H1 (cell line): ENCODE measurements around the gene SMARCC2. TPM values are rescaled to one million over a fixed set of nuclear protein-coding genes. Genes with fewer than 3 reads are reported as not detected.

Experiments
- BCL11A ChIP-seq, 2 experiments: IDR thresholded peaks; one replicate each; pipeline ENCODE4 v1.6.1; 2011; ENCODE audit warnings: low read depth in 2 of 2, low read length in 2 of 2, mild to moderate bottlenecking in 2 of 2
- CEBPB ChIP-seq: IDR thresholded peaks from 2 replicates; pipeline ENCODE4 v1.6.1; 2012; ENCODE audit warnings: low read depth, low read length
- CREB1 ChIP-seq: IDR thresholded peaks from 2 replicates; pipeline ENCODE4 v1.6.1; 2012; ENCODE audit warnings: inconsistent platforms
- EGR1 ChIP-seq: IDR thresholded peaks from 2 replicates; pipeline ENCODE4 v1.6.1; 2011; ENCODE audit warnings: low read depth, low read length, borderline replicate concordance
- EZH2 ChIP-seq: fragments of 200-600 bp; sonication (generic); IDR thresholded peaks from 2 replicates; pipeline ENCODE4 v1.7.1; 2012; ENCODE audit warnings: low read depth, mild to moderate bottlenecking, moderate library complexity, low read length, inconsistent platforms; ENCODE audit not compliant: severe bottlenecking
- JUN ChIP-seq: IDR thresholded peaks from 2 replicates; pipeline ENCODE4 v1.6.1; 2011; ENCODE audit warnings: low read depth, mild to moderate bottlenecking, improper control_type of control experiment, low read length
- JUND ChIP-seq: IDR thresholded peaks from 2 replicates; pipeline ENCODE4 v1.6.1; 2011; ENCODE audit warnings: mild to moderate bottlenecking, improper control_type of control experiment, low read length
- KDM1A ChIP-seq: fragments of 200-600, 300-600 bp; sonication (generic); IDR thresholded peaks from 2 replicates; pipeline ENCODE4 v1.7.1; 2016; ENCODE audit warnings: mild to moderate bottlenecking, low read length, borderline replicate concordance
- KDM4A ChIP-seq: IDR thresholded peaks from one replicate; pipeline ENCODE4 v1.7.1; 2012; ENCODE audit warnings: low read depth, mild to moderate bottlenecking, moderate library complexity, low read length, inconsistent platforms; ENCODE audit not compliant: severe bottlenecking
- POLR2AphosphoS5 ChIP-seq: IDR thresholded peaks from 2 replicates; pipeline ENCODE4 v1.6.1; 2011; ENCODE audit warnings: low read depth, low read length
- POU5F1 ChIP-seq: IDR thresholded peaks from 2 replicates; pipeline ENCODE4 v1.6.1; 2011; ENCODE audit warnings: low read depth, mild to moderate bottlenecking, low read length, moderate library complexity
- RAD21 ChIP-seq, 2 experiments: IDR thresholded peaks in 1 of 2; conservative IDR thresholded peaks in 1 of 2; 2 replicates each; pipeline ENCODE4 v1.6.1; 2011; ENCODE audit warnings: low read depth in 2 of 2, low read length in 2 of 2, improper control_type of control experiment in 1 of 2, inconsistent platforms in 1 of 2, mild to moderate bottlenecking in 1 of 2, moderate library complexity in 1 of 2
- RBBP5 ChIP-seq: IDR thresholded peaks from 2 replicates; pipeline ENCODE4 v1.7.1; 2012; ENCODE audit warnings: low read depth, mild to moderate bottlenecking, inconsistent platforms, low read length, moderate library complexity, borderline replicate concordance
- SP1 ChIP-seq: IDR thresholded peaks from 2 replicates; pipeline ENCODE4 v1.6.1; 2011; ENCODE audit warnings: low read depth, low read length
- SP2 ChIP-seq: IDR thresholded peaks from 2 replicates; pipeline ENCODE4 v1.6.1; 2012; ENCODE audit warnings: mild to moderate bottlenecking, low read length, inconsistent platforms
- SP4 ChIP-seq: IDR thresholded peaks from 2 replicates; pipeline ENCODE4 v1.6.1; 2012; ENCODE audit warnings: low read length, inconsistent platforms
- SRF ChIP-seq: IDR thresholded peaks from 2 replicates; pipeline ENCODE4 v1.6.1; 2011; ENCODE audit warnings: mild to moderate bottlenecking, low read depth, low read length, moderate library complexity
- SUZ12 ChIP-seq: fragments of 200-600 bp; sonication (generic); IDR thresholded peaks from 2 replicates; pipeline ENCODE4 v1.6.1; 2012; ENCODE audit warnings: mild to moderate bottlenecking, inconsistent platforms, low read length, moderate library complexity, mixed read lengths
- TBP ChIP-seq: IDR thresholded peaks from 2 replicates; pipeline ENCODE4 v1.6.1; 2011; ENCODE audit warnings: low read depth, low read length, improper control_type of control experiment
- TCF12 ChIP-seq: IDR thresholded peaks from 2 replicates; pipeline ENCODE4 v1.6.1; 2011; ENCODE audit warnings: low read depth, mild to moderate bottlenecking, low read length
- TEAD4 ChIP-seq: IDR thresholded peaks from 2 replicates; pipeline ENCODE4 v1.6.1; 2012; ENCODE audit warnings: low read depth, low read length, inconsistent platforms, mixed read lengths
- polyA plus RNA-seq, 7 experiments: library from polyadenylated mRNA; depleted of rRNA in 3 of 7; stranded (reverse) in 5 of 7; unstranded in 2 of 7; fragments of >200 nt in 5 of 7; fragments of 200-250 nt in 2 of 7; gene quantifications; 1 replicate in 5 of 7; 2 replicates in 1 of 7; 4 replicates in 1 of 7; pipeline versions ENCODE4 v1.2.1 to v1.2.3, GENCODE V29; 2011 to 2013; ENCODE audit warnings: missing spikeins in 2 of 7, mixed read lengths in 2 of 7
- total RNA-seq: library from RNA; stranded (reverse); fragmentation: NEBNext Ultra II Directional; extraction: Animal tissue kit (Norgen Biotek cat#: 25700); gene quantifications from 2 replicates; pipeline ENCODE4 v1.2.1, GENCODE V29; 2021
- TF ChIP-seq, protein P1 (sequence below): IDR thresholded peaks from 2 replicates; pipeline ENCODE4 v1.6.1; 2011; ENCODE audit warnings: low read length, improper control_type of control experiment
- TF ChIP-seq, protein P2 (sequence below): IDR thresholded peaks from 2 replicates; pipeline ENCODE4 v1.6.1; 2011; ENCODE audit warnings: low read depth, mild to moderate bottlenecking, low read length; ENCODE audit not compliant: insufficient read depth

The SMARCC2 gene
- total and polyA plus RNA-seq, 2 of the 8 experiments (the other 6 are each of a cell fraction or from before 2014, with no cell fraction given), result 33.9 to 78.5 TPM

DNA sequence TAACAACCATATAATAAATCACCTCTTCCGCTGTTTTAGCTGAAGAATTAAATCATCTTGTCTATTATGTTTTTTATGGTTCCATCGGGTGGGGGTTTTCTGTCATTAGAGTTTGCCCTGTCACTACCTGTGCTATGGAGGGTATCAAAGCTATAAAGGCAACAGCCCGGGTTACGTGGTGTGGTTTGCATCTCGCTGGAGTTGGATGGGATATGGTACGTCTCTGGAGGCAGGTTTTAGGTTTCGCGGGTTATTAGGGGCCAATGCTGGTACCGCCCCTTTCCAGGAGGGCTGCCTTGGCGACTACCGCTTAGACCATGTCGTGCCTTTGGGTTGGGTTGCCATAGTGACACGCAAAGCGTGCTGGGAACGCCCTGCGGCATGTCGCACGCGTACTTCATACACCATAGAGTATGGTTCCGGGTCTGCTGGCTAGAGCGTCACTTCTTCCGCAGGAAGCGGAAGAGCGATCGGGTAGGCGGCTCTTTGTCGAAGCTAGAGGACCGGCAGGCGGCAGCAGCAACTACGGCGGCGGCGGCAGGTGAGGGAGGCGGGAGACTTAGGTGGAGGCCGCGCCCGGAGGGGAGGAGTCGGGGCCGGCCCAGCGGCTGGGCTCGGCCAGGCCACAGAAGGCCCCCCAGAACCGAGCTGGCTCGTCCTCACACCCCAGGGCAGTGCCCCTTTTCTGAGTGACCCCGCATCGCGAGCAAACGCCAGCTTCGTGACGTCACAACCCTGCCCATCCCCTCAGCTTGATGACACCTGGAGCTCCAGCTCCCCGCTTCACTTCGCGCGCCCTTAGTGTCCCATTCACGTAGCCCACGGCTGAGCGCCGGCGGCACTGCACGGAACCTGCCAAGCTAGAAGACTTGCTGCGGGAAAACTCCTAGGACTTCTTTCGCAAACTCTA is 71.2 kb downstream of the SMARCC2 start, which contains the start of gene ZC3H10 (continued):
- peak; percentile 17 for TF ChIP-seq SP1
- TF ChIP-seq RAD21 (IDR thresholded peaks at IDR 0.05 in 1 of 2, conservative IDR thresholded peaks at IDR 0.05 in 1 of 2; ENCODE audit: low read depth in 2 of 2, low read length in 2 of 2), result peak in 1 of 2 experiments; percentile 10; a peak in 1 of 4 replicates
- TF ChIP-seq EZH2, result no peak
- no peak for TF ChIP-seq RBBP5
- TF ChIP-seq EGR1, result peak; percentile 99
- no peak for TF ChIP-seq POU5F1
- peak; percentile 57 for TF ChIP-seq KDM4A
- TF ChIP-seq SUZ12, result no peak
- TF ChIP-seq, protein P1, sequence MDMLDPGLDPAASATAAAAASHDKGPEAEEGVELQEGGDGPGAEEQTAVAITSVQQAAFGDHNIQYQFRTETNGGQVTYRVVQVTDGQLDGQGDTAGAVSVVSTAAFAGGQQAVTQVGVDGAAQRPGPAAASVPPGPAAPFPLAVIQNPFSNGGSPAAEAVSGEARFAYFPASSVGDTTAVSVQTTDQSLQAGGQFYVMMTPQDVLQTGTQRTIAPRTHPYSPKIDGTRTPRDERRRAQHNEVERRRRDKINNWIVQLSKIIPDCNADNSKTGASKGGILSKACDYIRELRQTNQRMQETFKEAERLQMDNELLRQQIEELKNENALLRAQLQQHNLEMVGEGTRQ, result peak; percentile 38
- TF ChIP-seq, protein P2, sequence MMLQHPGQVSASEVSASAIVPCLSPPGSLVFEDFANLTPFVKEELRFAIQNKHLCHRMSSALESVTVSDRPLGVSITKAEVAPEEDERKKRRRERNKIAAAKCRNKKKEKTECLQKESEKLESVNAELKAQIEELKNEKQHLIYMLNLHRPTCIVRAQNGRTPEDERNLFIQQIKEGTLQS, result peak; percentile 61
- no peak for TF ChIP-seq CEBPB
- TF ChIP-seq BCL11A (IDR thresholded peaks at IDR 0.05; ENCODE audit: low read depth in 2 of 2, low read length in 2 of 2), result peak; percentile 24 to 34
- TF ChIP-seq TEAD4, result peak; percentile 73
- peak; percentile 86; the same call in 1 of the 2 replicates for TF ChIP-seq SP4
- peak; percentile 77 for TF ChIP-seq CREB1
- TF ChIP-seq POLR2AphosphoS5, result peak; percentile 100
- TF ChIP-seq JUN, result no peak
- TF ChIP-seq SRF, result no peak
- TF ChIP-seq SP2, result peak; percentile 89
- TF ChIP-seq JUND, result no peak
- TF ChIP-seq TBP, result peak; percentile 88
- TF ChIP-seq KDM1A, result no peak
- 0 out of 2 replicates have a peak, but pooled peaks have one; percentile 68 for TF ChIP-seq TCF12
